Measurements from ENCODE around the gene SPP2.

Gene SPP2

GRCh38 chr2:234074751-234075517 lies 24.4 kb downstream of the SPP2 start:
- H3K4me3 ChIP-seq (ENCODE audit: low read depth, low read length) = no peak overlapping the region
- no peak for DNase-seq (ENCODE audit: low read depth)
- TF ChIP-seq CTCF (IDR thresholded peaks at IDR 0.05; ENCODE audit: low read depth, low read length, missing control alignments) = no peak

GRCh38 chr2:234075518-234075915 lies 25.0 kb downstream of the SPP2 start:
- no peak overlapping the region for H3K4me3 ChIP-seq (ENCODE audit: low read depth, low read length)
- TF ChIP-seq CTCF (IDR thresholded peaks at IDR 0.05; ENCODE audit: low read depth, low read length, missing control alignments) = no peak
- no peak for DNase-seq (ENCODE audit: low read depth)

GRCh38 chr2:234075947-234076346 lies 25.4 kb downstream of the SPP2 start:
- no peak for TF ChIP-seq CTCF (IDR thresholded peaks at IDR 0.05; ENCODE audit: low read depth, low read length, missing control alignments)

GRCh38 chr2:234076451-234076850 lies 25.9 kb downstream of the SPP2 start:
- no peak for DNase-seq (ENCODE audit: low read depth)
- no peak overlapping the region for H3K4me3 ChIP-seq (ENCODE audit: low read depth, low read length)
- TF ChIP-seq CTCF (IDR thresholded peaks at IDR 0.05; ENCODE audit: low read depth, low read length, missing control alignments) = no peak

More at GRCh38 chr2:234075947-234076346, 25.4 kb downstream of the SPP2 start:
- no peak for DNase-seq (ENCODE audit: low read depth)
- no peak overlapping the region for H3K4me3 ChIP-seq (ENCODE audit: low read depth, low read length)

GRCh38 chr2:234078129-234078528 lies 27.6 kb downstream of the SPP2 start:
- TF ChIP-seq CTCF (IDR thresholded peaks at IDR 0.05; ENCODE audit: low read depth, low read length, missing control alignments) = no peak
- no peak for DNase-seq (ENCODE audit: low read depth)

GRCh38 chr2:234081970-234082822 lies 31.7 kb downstream of the SPP2 start:
- TF ChIP-seq CTCF (IDR thresholded peaks at IDR 0.05; ENCODE audit: low read depth, low read length, missing control alignments) = no peak

More at GRCh38 chr2:234078129-234078528, 27.6 kb downstream of the SPP2 start:
- no peak overlapping the region for H3K4me3 ChIP-seq (ENCODE audit: low read depth, low read length)

More at GRCh38 chr2:234081970-234082822, 31.7 kb downstream of the SPP2 start:
- no peak overlapping the region for H3K4me3 ChIP-seq (ENCODE audit: low read depth, low read length)
- no peak for DNase-seq (ENCODE audit: low read depth)
